ENCODE measurements around the gene BRCA2.

The BRCA2 gene

DNA sequence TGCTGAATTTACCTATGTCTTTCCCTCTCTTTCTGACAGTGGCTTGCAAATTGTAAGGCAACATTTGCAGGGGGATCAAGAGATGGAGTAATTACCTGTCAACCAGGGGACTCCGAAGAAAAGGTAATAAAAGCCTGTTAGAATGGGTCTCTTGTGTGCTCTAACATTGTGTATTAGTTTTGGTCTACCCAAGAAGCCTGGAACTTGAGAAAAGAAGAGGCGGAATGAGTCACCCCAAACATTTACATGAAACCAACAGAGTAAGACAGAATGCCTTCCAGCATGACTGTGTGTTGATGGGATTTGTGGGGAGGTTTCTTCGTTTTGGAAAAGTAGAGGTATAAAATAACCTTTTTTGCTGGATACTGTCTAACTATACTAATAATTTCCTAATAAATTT is 36.9 kb upstream of the BRCA2 start:
- H3K4me3 ChIP-seq (ENCODE audit: low read depth, low read length) = no peak overlapping the region
- TF ChIP-seq, protein P1, sequence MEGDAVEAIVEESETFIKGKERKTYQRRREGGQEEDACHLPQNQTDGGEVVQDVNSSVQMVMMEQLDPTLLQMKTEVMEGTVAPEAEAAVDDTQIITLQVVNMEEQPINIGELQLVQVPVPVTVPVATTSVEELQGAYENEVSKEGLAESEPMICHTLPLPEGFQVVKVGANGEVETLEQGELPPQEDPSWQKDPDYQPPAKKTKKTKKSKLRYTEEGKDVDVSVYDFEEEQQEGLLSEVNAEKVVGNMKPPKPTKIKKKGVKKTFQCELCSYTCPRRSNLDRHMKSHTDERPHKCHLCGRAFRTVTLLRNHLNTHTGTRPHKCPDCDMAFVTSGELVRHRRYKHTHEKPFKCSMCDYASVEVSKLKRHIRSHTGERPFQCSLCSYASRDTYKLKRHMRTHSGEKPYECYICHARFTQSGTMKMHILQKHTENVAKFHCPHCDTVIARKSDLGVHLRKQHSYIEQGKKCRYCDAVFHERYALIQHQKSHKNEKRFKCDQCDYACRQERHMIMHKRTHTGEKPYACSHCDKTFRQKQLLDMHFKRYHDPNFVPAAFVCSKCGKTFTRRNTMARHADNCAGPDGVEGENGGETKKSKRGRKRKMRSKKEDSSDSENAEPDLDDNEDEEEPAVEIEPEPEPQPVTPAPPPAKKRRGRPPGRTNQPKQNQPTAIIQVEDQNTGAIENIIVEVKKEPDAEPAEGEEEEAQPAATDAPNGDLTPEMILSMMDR (IDR thresholded peaks at IDR 0.05; ENCODE audit: low read depth, low read length) = no peak

- TF ChIP-seq, protein P1 (IDR thresholded peaks at IDR 0.05; ENCODE audit: low read depth, low read length) = no peak
- H3K4me3 ChIP-seq (ENCODE audit: low read depth, low read length) = no peak overlapping the region
Observed at GRCh38 chr13:32281096-32281495, 34.2 kb upstream of the BRCA2 start.

DNA sequence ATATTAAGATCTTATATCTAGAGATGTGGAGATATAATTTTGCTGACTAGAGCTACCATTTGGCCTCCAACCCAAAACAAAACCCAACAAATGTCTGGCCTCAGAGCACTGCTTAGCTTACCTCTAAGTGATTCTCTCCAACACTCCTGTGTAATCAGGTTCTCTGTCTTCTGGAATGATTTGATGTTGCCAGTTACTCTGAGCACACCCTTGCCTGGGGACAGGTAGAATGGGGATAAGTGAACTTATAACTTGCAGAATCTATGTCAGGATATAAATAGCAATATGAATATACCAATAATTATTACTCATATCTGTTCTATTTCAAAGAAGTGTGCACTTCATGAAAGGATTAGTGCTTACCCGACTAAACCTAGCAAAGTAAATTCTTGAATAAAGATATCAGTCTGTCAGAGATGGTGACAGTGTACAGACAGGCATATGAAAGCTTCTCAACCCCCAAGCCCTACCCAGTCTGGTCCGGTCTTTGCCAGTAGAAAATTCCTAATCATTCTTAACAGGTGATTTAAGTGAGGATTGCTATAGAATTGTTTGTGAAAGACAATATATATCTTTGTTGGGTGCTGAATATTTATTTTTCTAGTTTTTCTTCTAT is 33.1 kb upstream of the BRCA2 start:
- TF ChIP-seq, protein P1 (IDR thresholded peaks at IDR 0.05; ENCODE audit: low read depth, low read length) = no peak
- no peak overlapping the region for H3K4me3 ChIP-seq (ENCODE audit: low read depth, low read length)

DNA sequence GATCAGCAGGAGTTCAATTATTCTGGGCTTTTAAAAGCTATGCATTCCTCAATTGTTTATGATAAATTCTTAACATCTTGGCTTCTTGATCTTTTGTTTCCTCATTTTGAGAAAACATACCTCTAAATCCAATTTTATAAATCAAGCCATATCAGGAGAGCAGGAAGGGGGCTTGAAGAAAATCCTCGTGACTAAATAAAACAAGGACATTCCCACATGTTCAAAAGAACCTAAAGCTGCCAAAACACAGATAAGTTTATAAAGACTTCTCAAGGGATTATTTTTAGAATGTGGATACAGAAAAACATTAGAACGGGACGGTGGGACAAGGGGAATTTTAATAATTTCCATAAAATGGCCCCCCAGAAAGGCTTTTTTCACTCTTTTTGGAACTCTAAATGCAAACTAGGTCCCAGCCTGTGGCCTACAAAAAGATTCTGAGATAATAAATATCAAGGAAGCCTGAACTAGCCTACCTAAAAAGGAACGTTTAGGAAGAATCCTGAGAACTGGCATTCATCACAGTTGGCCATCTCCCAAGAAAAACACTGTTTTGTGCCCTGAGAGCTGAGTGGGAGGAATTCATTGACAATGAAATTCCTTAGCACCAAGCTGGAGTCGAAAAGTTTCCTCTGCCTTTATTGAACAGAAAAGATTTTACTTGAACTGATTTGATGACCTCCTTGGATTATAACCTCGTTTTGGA is 30.2 kb upstream of the BRCA2 start:
- H3K4me3 ChIP-seq (ENCODE audit: low read depth, low read length) = no peak overlapping the region

DNA sequence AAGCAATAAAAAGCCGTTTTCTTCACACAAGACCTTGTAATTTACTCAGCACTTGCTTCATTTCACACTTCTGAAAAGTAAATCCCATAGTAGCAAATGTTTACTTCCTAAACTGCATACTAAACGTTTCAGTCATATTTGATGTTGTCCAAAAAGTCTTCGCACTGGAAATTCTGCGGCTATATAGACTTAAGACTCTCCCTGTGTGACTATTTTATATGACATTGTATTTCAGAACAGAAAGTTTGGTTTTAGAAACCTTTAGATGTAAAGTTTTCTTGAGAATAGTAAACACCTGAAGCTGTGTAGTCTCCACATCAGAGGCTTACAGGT is 29.7 kb upstream of the BRCA2 start:
- no peak overlapping the region for H3K4me3 ChIP-seq (ENCODE audit: low read depth, low read length)

More for the DNA sequence above, 30.2 kb upstream of the BRCA2 start:
- TF ChIP-seq, protein P1 (IDR thresholded peaks at IDR 0.05; ENCODE audit: low read depth, low read length) = no peak

GRCh38 chr13:32297206-32297605 is 18.1 kb upstream of the BRCA2 start:
- no peak overlapping the region for H3K4me3 ChIP-seq (ENCODE audit: low read depth, low read length)
- TF ChIP-seq, protein P1 (IDR thresholded peaks at IDR 0.05; ENCODE audit: low read depth, low read length) = no peak

More for the DNA sequence above, 29.7 kb upstream of the BRCA2 start:
- TF ChIP-seq, protein P1 (IDR thresholded peaks at IDR 0.05; ENCODE audit: low read depth, low read length) = no peak

DNA sequence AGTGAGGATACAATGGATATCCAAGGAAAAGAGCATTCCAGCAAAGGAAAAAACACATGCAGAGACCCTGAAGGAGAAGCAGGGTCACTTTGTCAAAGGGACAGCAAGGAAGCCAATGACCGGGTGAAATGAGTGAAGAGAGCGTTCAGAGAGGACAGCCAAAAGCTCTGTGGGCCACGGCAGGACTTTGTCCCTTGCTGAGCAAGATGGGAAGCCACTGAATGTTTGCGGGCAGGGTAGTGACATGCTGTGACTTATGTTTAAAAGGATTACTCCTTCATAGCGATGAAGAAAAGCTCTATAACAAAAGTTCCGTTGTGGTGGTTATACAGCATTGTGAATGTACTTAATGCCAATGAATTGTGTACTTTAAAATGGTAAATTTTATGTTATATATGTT is 16.6 kb upstream of the BRCA2 start:
- TF ChIP-seq, protein P1 (IDR thresholded peaks at IDR 0.05; ENCODE audit: low read depth, low read length) = no peak
- no peak overlapping the region for H3K4me3 ChIP-seq (ENCODE audit: low read depth, low read length)

Measured in WI38 (cell line).